CD4-positive, alpha-beta T cell (primary cell): ENCODE results near the gene TARP.

ENCODE experiments used
- ATAC-seq: fragments of 200-7000 bp; cut with Tn5 transposase; one replicate; pipeline ENCODE4 v1.10.0; 2022; ENCODE audit warnings: mild to moderate bottlenecking; ENCODE audit not compliant: poor library complexity
- CTCF ChIA-PET: fragments of 350-600 bp; sonication (Branson Sonifier 250); formaldehyde crosslinking; loops from one replicate; lab custom pipeline; 2021; ENCODE audit warnings: antibody characterized with exemption, inconsistent platforms; lab: Charles Lee
- POLR2A ChIA-PET: fragments of 350-600 bp; sonication (Branson Sonifier 250); formaldehyde crosslinking; loops from one replicate; lab custom pipeline; 2021; ENCODE audit warnings: antibody characterized with exemption, inconsistent platforms; lab: Charles Lee
- DNase-seq, 14 experiments: peaks; one replicate each; pipeline ENCODE4 v3.0.0-alpha.2; 2013 to 2020; ENCODE audit warnings: mixed read lengths in 2 of 14
- H3K27ac ChIP-seq, 2 donors: one replicate each; pipeline versions ENCODE4 v1.5.1 to v1.7.0; 2013; ENCODE audit warnings: low read length in 2 of 2, low read depth in 1 of 2, mild to moderate bottlenecking in 1 of 2
- H3K27me3 ChIP-seq, 2 experiments: 1 replicate in 1 of 2; 2 replicates in 1 of 2; pipeline versions ENCODE4 v1.6.1 to v1.7.0; 2013; ENCODE audit warnings: low read length in 2 of 2, control low read depth in 1 of 2, mild to moderate bottlenecking in 1 of 2, moderate library complexity in 1 of 2; ENCODE audit not compliant: insufficient read depth in 2 of 2, control insufficient read depth in 1 of 2
- H3K36me3 ChIP-seq: one replicate; pipeline ENCODE4 v1.6.1; 2013; ENCODE audit warnings: low read length, control low read depth; ENCODE audit not compliant: insufficient read depth
- H3K4me1 ChIP-seq: one replicate; pipeline ENCODE4 v1.6.1; 2013; ENCODE audit warnings: low read length, control low read depth; ENCODE audit not compliant: insufficient read depth
- H3K4me3 ChIP-seq: one replicate; pipeline ENCODE4 v1.5.1; 2013; ENCODE audit warnings: mild to moderate bottlenecking, low read length, moderate library complexity
- H3K9me3 ChIP-seq, 2 experiments: 1 replicate in 1 of 2; 2 replicates in 1 of 2; pipeline versions ENCODE4 v1.6.1 to v1.7.0; 2013; ENCODE audit warnings: low read length in 2 of 2, mild to moderate bottlenecking in 2 of 2, control low read depth in 1 of 2, moderate library complexity in 1 of 2; ENCODE audit not compliant: control insufficient read depth in 1 of 2, insufficient read depth in 1 of 2
- H3K27ac Mint-ChIP-seq: one replicate; pipeline ENCODE4 v1.8.0; 2020; ENCODE audit warnings: mixed read lengths
- H3K27me3 Mint-ChIP-seq: one replicate; pipeline ENCODE4 v1.8.0; 2021; ENCODE audit warnings: mixed read lengths
- H3K36me3 Mint-ChIP-seq: one replicate; pipeline ENCODE4 v1.8.0; 2021; ENCODE audit warnings: low read depth, mixed read lengths
- H3K4me1 Mint-ChIP-seq: one replicate; pipeline ENCODE4 v1.8.0; 2021; ENCODE audit warnings: low read depth, mixed read lengths
- H3K4me3 Mint-ChIP-seq: one replicate; pipeline ENCODE4 v1.8.0; 2020; ENCODE audit warnings: mild to moderate bottlenecking, mixed read lengths
- H3K9me3 Mint-ChIP-seq: one replicate; pipeline ENCODE4 v1.8.0; 2020; ENCODE audit warnings: mixed read lengths
- CTCF ChIP-seq: fragments of 200-600 bp; IDR thresholded peaks from one replicate; pipeline ENCODE4 v1.8.0; 2022; ENCODE audit warnings: antibody characterized with exemption, mild to moderate bottlenecking
- intact Hi-C, 2 experiments: fragments of 100-400 bp; cut with DNase I in 1 of 2; cut with micrococcal nuclease in 1 of 2; formaldehyde crosslinking; loops; one replicate each; pipeline versions ENCODE4 v1.15.1 to v1.9.0; 2023 to 2025; cut with DNase I, micrococcal nuclease

The TARP gene

DNA sequence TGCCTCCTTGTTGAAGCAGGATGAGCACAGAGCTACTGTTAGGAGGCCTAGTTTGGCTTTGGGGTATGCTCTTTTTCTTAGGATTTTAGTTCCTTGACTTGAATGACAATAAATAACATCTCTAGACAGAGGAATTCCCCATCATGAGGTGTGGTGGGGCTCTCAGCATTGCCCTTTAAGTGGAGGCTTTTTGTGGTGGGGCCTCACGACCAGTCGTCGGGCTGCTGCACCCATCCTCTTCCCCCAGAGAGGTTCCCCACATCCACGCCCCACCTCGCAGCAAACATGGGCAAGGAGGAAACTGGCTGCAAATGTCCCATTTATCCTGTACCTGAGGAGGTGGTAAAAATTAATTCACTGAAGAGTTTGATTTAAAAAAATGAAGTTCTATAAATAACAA, 36.1 kb upstream of the TARP start:
- Mint-ChIP-seq H3K27ac (peak overlapping the region; percentile 68), H3K27me3 (no peaks in the 10 kb centered on the region), H3K36me3 (no peaks in the 10 kb centered on the region), H3K4me1 (peaks cover 12% of the 10 kb centered on the region), H3K9me3 (peaks cover 4% of the 10 kb centered on the region), H3K4me3 (no peak overlapping the region)
- peak; percentile 30 for ATAC-seq
- CTCF ChIA-PET = no interaction called here
- peak in 3 of 14 experiments; percentile 14 to 64 (median 51) for DNase-seq
- Histone ChIP-seq H3K27ac (no peak overlapping the region), H3K4me3 (no peak overlapping the region), H3K9me3 (peaks cover 0 to 4% of the 10 kb centered on the region in 2 experiments), H3K4me1 (peaks cover 34% of the 10 kb centered on the region), H3K36me3 (no peaks in the 10 kb centered on the region), H3K27me3 (no peaks in the 10 kb centered on the region)
- POLR2A ChIA-PET = no interaction called here
- TF ChIP-seq CTCF = no peak
- intact Hi-C loops = no loop called here

DNA sequence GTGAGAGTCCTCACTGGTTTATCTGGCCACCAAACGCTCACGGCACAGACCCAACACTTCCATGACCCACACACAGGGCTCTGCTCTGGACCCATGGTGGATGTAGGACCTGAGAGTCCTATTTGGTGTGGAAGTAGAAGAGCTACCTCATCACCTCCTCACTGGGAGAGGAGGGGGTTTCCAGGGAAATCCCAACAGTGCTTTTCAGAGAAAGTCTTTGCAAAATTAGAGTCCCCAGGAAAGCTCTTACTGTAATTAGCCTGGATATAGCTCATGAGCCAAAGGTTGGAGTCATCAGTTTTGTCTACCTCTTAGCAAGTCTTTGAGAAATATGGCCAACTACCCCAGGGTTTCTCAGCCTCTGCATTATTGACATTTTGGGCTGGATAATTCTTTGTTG, 34.7 kb upstream of the TARP start:
- intact Hi-C loops = no loop called here
- Histone ChIP-seq H3K9me3 (peaks cover 0 to 4% of the 10 kb centered on the region in 2 experiments), H3K27me3 (no peaks in the 10 kb centered on the region), H3K27ac (no peak overlapping the region), H3K4me3 (no peak overlapping the region), H3K4me1 (peaks cover 33% of the 10 kb centered on the region), H3K36me3 (no peaks in the 10 kb centered on the region)
- H3K27me3 Mint-ChIP-seq = no peaks in the 10 kb centered on the region
- H3K36me3 Mint-ChIP-seq = no peaks in the 10 kb centered on the region
- no peak overlapping the region for H3K27ac Mint-ChIP-seq
- H3K4me3 Mint-ChIP-seq = no peak overlapping the region
- no peak for ATAC-seq
- ChIA-PET CTCF (no interaction called here), POLR2A (no interaction called here)
- no peak for TF ChIP-seq CTCF
- DNase-seq = no peak
- H3K9me3 Mint-ChIP-seq = peaks cover 4% of the 10 kb centered on the region
- H3K4me1 Mint-ChIP-seq = peaks cover 12% of the 10 kb centered on the region

DNA sequence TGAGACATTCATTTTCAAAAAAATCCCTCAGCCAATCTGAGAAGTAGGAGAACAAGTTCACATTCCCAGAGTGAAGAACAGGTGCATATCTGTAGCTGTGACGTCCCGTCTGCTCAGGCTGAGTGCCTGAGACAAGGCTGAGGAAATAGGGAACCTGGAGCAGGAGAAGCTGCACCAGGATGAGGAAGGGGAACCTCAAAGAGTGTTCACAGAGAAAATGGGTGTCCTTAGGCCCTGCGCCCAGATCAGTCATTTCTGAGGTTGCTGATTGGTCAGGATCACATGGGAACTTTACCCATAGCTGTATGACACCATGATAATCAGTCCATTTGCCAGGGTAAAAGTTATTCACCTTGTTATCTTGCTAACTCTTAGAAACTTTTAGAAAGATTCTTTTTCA, 34.2 kb upstream of the TARP start:
- Mint-ChIP-seq H3K4me1 (peaks cover 12% of the 10 kb centered on the region), H3K4me3 (no peak overlapping the region)
- peaks cover 30% of the 10 kb centered on the region for H3K4me1 ChIP-seq

More for the DNA sequence above, 34.2 kb upstream of the TARP start:
- no peak overlapping the region for H3K27ac Mint-ChIP-seq
- ChIA-PET POLR2A (no interaction called here), CTCF (interaction anchor here (0.8 kb wide), 1 partner anchor 92 kb away, joined by 4 read pairs; no protein-coding TSS in a partner anchor)
- H3K36me3 ChIP-seq = no peaks in the 10 kb centered on the region
- no peak overlapping the region for H3K4me3 ChIP-seq
- H3K9me3 Mint-ChIP-seq = peaks cover 4% of the 10 kb centered on the region
- no peaks in the 10 kb centered on the region for H3K27me3 Mint-ChIP-seq
- no peaks in the 10 kb centered on the region for H3K27me3 ChIP-seq
- no peak for DNase-seq
- H3K36me3 Mint-ChIP-seq = no peaks in the 10 kb centered on the region
- intact Hi-C loops = no loop called here
- no peak for TF ChIP-seq CTCF
- no peak for ATAC-seq
- H3K9me3 ChIP-seq = peaks cover 0 to 4% of the 10 kb centered on the region in 2 experiments
- no peak overlapping the region for H3K27ac ChIP-seq
